ENCODE measurements around the gene GTF2F1. TPM values are rescaled to one million over a fixed set of nuclear protein-coding genes. Genes with fewer than 3 reads are reported as not detected.

The GTF2F1 gene
- total and polyA plus RNA-seq, 9 of the 15 experiments (the other 6 are each of a cell fraction or from before 2014, with no cell fraction given): 4.7 to 75.4 (median 68.4) TPM

DNA sequence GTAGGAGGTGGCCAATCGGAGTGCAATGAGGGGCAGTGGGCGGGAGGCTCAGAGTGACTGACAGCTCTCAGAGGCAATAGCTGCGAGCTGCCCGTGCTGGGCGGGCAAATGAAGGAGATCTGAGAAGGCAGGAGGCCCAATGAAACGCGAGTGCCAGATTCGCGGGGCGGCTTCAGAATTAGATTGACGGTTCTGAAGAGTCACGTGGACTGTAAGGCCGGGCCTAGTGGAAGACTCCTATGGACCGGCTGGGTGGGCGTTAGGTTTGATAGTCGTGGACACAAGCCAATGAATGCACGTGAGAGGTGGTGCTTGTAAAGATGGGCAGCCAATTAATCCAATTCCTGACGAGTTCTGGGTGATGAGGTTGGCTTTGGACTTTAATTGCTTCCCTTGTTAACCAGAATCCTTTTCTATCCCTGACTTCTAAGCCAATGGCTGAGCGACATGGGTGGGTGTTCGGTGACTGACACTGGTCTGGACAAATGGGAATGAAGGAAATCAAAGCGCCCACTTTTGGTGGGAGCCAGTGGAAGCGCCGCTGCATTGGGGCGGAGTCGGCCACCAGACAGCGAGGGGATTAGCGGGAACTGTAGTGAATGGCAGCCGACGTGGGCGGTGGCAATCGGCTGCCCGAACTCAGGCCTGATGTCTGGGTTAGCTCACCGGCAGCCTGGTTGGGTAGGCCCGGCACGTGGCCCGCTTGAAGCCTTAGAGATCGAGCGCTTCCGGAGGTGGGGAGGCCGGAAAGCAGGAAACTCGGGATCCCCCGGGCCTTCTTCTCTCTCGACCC is 32.2 kb upstream of the GTF2F1 start (continued):
- TF ChIP-seq TEAD4 (IDR thresholded peaks at IDR 0.05; ENCODE audit: low read length) (peak; percentile 51; the same call in 1 of the 2 replicates), TEAD4 (CRISPR knock-in tag; IDR thresholded peaks at IDR 0.05; ENCODE audit: borderline replicate concordance) (peak; percentile 90; the same call in 1 of the 2 replicates), HNRNPK (IDR thresholded peaks at IDR 0.05; ENCODE audit: low read depth, low read length, poor library complexity, severe bottlenecking) (no peak), FOXM1 (IDR thresholded peaks at IDR 0.05; ENCODE audit: low read depth) (peak; percentile 77), FOXM1 (CRISPR knock-in tag; IDR thresholded peaks at IDR 0.05; ENCODE audit: low read depth) (peak; percentile 95), ZNF586 (CRISPR knock-in tag; conservative IDR thresholded peaks at IDR 0.05) (no peak), IFI16 (CRISPR knock-in tag; IDR thresholded peaks at IDR 0.05) (peak; percentile 58; the same call in 1 of the 2 replicates), ZNF316 (IDR thresholded peaks at IDR 0.05) (no peak), JUNB (CRISPR knock-in tag; conservative IDR thresholded peaks at IDR 0.05) (no peak), RFX5 (IDR thresholded peaks at IDR 0.05; ENCODE audit: low read depth, low read length) (no peak), ELF2 (CRISPR knock-in tag; IDR thresholded peaks at IDR 0.05) (no peak), MAFG (tag; conservative IDR thresholded peaks at IDR 0.05) (no peak), SOX6 (IDR thresholded peaks at IDR 0.05) (peak; percentile 35; the same call in 1 of the 2 replicates), FOXA3 (CRISPR knock-in tag; conservative IDR thresholded peaks at IDR 0.05 in 1 of 2, IDR thresholded peaks at IDR 0.05 in 1 of 2) (peak in 1 of 2 experiments; percentile 90; a peak in 2 of 4 replicates), FOXK1 (CRISPR knock-in tag; IDR thresholded peaks at IDR 0.05; ENCODE audit: borderline replicate concordance) (peak; percentile 97), ZNF57 (CRISPR knock-in tag; IDR thresholded peaks at IDR 0.05) (no peak), HEY1 (CRISPR knock-in tag; IDR thresholded peaks at IDR 0.05; ENCODE audit: borderline replicate concordance) (no peak), SP1 (CRISPR knock-in tag; IDR thresholded peaks at IDR 0.05) (peak; percentile 96)
- TF ChIP-seq, protein P1, sequence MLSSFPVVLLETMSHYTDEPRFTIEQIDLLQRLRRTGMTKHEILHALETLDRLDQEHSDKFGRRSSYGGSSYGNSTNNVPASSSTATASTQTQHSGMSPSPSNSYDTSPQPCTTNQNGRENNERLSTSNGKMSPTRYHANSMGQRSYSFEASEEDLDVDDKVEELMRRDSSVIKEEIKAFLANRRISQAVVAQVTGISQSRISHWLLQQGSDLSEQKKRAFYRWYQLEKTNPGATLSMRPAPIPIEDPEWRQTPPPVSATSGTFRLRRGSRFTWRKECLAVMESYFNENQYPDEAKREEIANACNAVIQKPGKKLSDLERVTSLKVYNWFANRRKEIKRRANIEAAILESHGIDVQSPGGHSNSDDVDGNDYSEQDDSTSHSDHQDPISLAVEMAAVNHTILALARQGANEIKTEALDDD (IDR thresholded peaks at IDR 0.05): peak; percentile 51; the same call in 1 of the 2 replicates
- TF ChIP-seq, protein P2, sequence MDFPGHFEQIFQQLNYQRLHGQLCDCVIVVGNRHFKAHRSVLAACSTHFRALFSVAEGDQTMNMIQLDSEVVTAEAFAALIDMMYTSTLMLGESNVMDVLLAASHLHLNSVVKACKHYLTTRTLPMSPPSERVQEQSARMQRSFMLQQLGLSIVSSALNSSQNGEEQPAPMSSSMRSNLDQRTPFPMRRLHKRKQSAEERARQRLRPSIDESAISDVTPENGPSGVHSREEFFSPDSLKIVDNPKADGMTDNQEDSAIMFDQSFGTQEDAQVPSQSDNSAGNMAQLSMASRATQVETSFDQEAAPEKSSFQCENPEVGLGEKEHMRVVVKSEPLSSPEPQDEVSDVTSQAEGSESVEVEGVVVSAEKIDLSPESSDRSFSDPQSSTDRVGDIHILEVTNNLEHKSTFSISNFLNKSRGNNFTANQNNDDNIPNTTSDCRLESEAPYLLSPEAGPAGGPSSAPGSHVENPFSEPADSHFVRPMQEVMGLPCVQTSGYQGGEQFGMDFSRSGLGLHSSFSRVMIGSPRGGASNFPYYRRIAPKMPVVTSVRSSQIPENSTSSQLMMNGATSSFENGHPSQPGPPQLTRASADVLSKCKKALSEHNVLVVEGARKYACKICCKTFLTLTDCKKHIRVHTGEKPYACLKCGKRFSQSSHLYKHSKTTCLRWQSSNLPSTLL (IDR thresholded peaks at IDR 0.05): no peak
- TF ChIP-seq, protein P3, sequence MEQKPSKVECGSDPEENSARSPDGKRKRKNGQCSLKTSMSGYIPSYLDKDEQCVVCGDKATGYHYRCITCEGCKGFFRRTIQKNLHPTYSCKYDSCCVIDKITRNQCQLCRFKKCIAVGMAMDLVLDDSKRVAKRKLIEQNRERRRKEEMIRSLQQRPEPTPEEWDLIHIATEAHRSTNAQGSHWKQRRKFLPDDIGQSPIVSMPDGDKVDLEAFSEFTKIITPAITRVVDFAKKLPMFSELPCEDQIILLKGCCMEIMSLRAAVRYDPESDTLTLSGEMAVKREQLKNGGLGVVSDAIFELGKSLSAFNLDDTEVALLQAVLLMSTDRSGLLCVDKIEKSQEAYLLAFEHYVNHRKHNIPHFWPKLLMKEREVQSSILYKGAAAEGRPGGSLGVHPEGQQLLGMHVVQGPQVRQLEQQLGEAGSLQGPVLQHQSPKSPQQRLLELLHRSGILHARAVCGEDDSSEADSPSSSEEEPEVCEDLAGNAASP (IDR thresholded peaks at IDR 0.05): no peak

Measured in K562 (cell line).